SU-DHL-6 (cell line): ENCODE data around the gene KIRREL1.

Source experiments
- H2AFZ ChIP-seq: fragments of 200-600 bp; sonication (generic); 2 replicates; pipeline ENCODE4 v1.6.1; 2014; ENCODE audit warnings: low read depth, mild to moderate bottlenecking, moderate library complexity, mixed read lengths, antibody characterized with exemption, low read length; ENCODE audit not compliant: severe bottlenecking
- H3F3A ChIP-seq: fragments of 200-600 bp; shearing (Covaris generic); 2 replicates; pipeline ENCODE4 v1.6.0; 2016; ENCODE audit warnings: antibody characterized with exemption, mild to moderate bottlenecking; ENCODE audit not compliant: insufficient read depth
- H3K27ac ChIP-seq: fragments of 200-600 bp; sonication (generic); 2 replicates; pipeline ENCODE4 v1.5.1; 2016; ENCODE audit warnings: low read depth, mild to moderate bottlenecking, low read length, moderate library complexity, mixed read lengths
- H3K27me3 ChIP-seq: fragments of 200-600 bp; sonication (generic), shearing (Covaris generic); 2 replicates; pipeline ENCODE4 v1.6.0; 2014; ENCODE audit warnings: mild to moderate bottlenecking, low read length
- H3K36me3 ChIP-seq: fragments of 200-600 bp; sonication (generic); 2 replicates; pipeline ENCODE4 v1.6.1; 2014; ENCODE audit warnings: mild to moderate bottlenecking, low read length, mixed read lengths
- H3K4me2 ChIP-seq: fragments of 300-600, 200-600 bp; shearing (Covaris generic), sonication (generic); 2 replicates; pipeline ENCODE4 v1.6.0; 2014; ENCODE audit warnings: low read length, low read depth, mild to moderate bottlenecking; ENCODE audit not compliant: poor library complexity, severe bottlenecking
- H3K4me3 ChIP-seq: fragments of 200-600 bp; sonication (generic); 2 replicates; pipeline ENCODE4 v1.5.1; 2014; ENCODE audit warnings: antibody characterized with exemption, low read length, mild to moderate bottlenecking, mixed read lengths; ENCODE audit not compliant: insufficient read depth, poor library complexity, severe bottlenecking
- H3K79me2 ChIP-seq: fragments of 200-600 bp; sonication (generic); 2 replicates; pipeline ENCODE4 v1.6.1; 2014; ENCODE audit warnings: mild to moderate bottlenecking, low read length, moderate library complexity; ENCODE audit not compliant: insufficient read depth
- H3K9ac ChIP-seq: fragments of 200-600 bp; sonication (generic); 2 replicates; pipeline ENCODE4 v1.7.0; 2014; ENCODE audit warnings: mild to moderate bottlenecking, low read length
- H3K9me2 ChIP-seq: fragments of 200-600 bp; sonication (generic); replicated peaks from 2 replicates; pipeline ENCODE4 v1.6.1; 2014; ENCODE audit warnings: low read length; ENCODE audit not compliant: insufficient read depth
- H3K9me3 ChIP-seq: fragments of 200-600 bp; sonication (generic); 2 replicates; pipeline ENCODE4 v1.6.1; 2014; ENCODE audit warnings: low read length, mixed read lengths; ENCODE audit not compliant: insufficient read depth
- H4K20me1 ChIP-seq: fragments of 200-600 bp; sonication (generic); 2 replicates; pipeline ENCODE4 v1.6.1; 2014; ENCODE audit warnings: low read depth, mild to moderate bottlenecking, antibody characterized with exemption, low read length, moderate library complexity, mixed read lengths
- EZH2phosphoT487 ChIP-seq: fragments of 200-600 bp; sonication (generic), shearing (Covaris generic); conservative IDR thresholded peaks from 2 replicates; pipeline ENCODE4 v1.6.1; 2018; ENCODE audit warnings: mild to moderate bottlenecking, antibody characterized with exemption, low read length, moderate library complexity, mixed read lengths
- TF ChIP-seq, protein P1 (sequence below): fragments of 200-600 bp; sonication (generic); IDR thresholded peaks from one replicate; pipeline ENCODE4 v1.5.1; 2017; ENCODE audit warnings: antibody characterized with exemption, mild to moderate bottlenecking, low read length, moderate library complexity; ENCODE audit not compliant: insufficient read depth, poor library complexity, severe bottlenecking

KIRREL1 gene

GRCh38 chr1:158035976-158036583 is 42.6 kb downstream of the KIRREL1 start:
- H3K9ac ChIP-seq: no peak overlapping the region
- H4K20me1 ChIP-seq: no peaks in the 10 kb centered on the region
- no peak overlapping the region for H3K27ac ChIP-seq
- H3K9me2 ChIP-seq: no peaks in the 10 kb centered on the region
- no peaks in the 10 kb centered on the region for H3K36me3 ChIP-seq
- no peaks in the 10 kb centered on the region for H3K79me2 ChIP-seq
- H3K9me3 ChIP-seq: no peaks in the 10 kb centered on the region
- H3K4me3 ChIP-seq: no peak overlapping the region
- H3K27me3 ChIP-seq: no peaks in the 10 kb centered on the region
- H3K4me2 ChIP-seq: no peak overlapping the region
- TF ChIP-seq, protein P1, sequence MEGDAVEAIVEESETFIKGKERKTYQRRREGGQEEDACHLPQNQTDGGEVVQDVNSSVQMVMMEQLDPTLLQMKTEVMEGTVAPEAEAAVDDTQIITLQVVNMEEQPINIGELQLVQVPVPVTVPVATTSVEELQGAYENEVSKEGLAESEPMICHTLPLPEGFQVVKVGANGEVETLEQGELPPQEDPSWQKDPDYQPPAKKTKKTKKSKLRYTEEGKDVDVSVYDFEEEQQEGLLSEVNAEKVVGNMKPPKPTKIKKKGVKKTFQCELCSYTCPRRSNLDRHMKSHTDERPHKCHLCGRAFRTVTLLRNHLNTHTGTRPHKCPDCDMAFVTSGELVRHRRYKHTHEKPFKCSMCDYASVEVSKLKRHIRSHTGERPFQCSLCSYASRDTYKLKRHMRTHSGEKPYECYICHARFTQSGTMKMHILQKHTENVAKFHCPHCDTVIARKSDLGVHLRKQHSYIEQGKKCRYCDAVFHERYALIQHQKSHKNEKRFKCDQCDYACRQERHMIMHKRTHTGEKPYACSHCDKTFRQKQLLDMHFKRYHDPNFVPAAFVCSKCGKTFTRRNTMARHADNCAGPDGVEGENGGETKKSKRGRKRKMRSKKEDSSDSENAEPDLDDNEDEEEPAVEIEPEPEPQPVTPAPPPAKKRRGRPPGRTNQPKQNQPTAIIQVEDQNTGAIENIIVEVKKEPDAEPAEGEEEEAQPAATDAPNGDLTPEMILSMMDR: peak; percentile 68
- no peak for TF ChIP-seq EZH2phosphoT487
- no peaks in the 10 kb centered on the region for H3F3A ChIP-seq
- H2AFZ ChIP-seq: no peak overlapping the region

GRCh38 chr1:158037008-158037865 is 43.8 kb downstream of the KIRREL1 start:
- H3K9me3 ChIP-seq: no peaks in the 10 kb centered on the region
- H3K9me2 ChIP-seq: no peaks in the 10 kb centered on the region
- H2AFZ ChIP-seq: no peak overlapping the region
- H3K4me3 ChIP-seq: no peak overlapping the region
- H3K79me2 ChIP-seq: no peaks in the 10 kb centered on the region
- H3F3A ChIP-seq: no peaks in the 10 kb centered on the region
- no peaks in the 10 kb centered on the region for H3K27me3 ChIP-seq
- no peak overlapping the region for H3K4me2 ChIP-seq
- H3K9ac ChIP-seq: no peak overlapping the region
- no peaks in the 10 kb centered on the region for H4K20me1 ChIP-seq
- H3K27ac ChIP-seq: no peak overlapping the region
- no peak for TF ChIP-seq EZH2phosphoT487
- TF ChIP-seq, protein P1: no peak
- H3K36me3 ChIP-seq: no peaks in the 10 kb centered on the region

DNA sequence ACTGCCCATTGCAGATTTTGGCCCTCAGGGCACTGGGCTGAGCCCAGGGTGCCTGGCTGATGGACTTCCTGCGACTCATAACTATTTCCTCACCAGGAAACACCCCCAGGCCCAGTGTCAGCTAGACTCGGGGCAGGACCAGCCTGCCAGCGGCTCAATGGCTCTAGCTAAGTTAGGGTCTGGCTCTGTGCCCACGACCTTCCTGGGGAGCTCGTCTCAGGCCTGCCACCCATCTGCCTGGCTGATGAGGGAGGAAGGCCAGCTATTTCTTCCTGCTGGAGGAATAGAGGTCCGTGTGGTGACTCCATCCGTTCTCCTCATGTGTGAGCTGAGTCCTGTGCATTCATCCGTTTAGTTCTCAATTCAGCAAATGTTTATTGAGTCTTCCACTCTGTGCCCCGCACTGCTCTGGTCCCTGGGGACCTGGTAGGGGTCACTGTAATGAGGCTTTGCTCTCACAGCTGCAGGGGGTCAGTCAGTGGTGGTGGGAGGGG is 44.5 kb downstream of the KIRREL1 start:
- no peaks in the 10 kb centered on the region for H3K9me2 ChIP-seq
- H3K36me3 ChIP-seq: no peaks in the 10 kb centered on the region
- no peaks in the 10 kb centered on the region for H4K20me1 ChIP-seq
- H3K79me2 ChIP-seq: no peaks in the 10 kb centered on the region
- no peak overlapping the region for H3K4me2 ChIP-seq
- H3K4me3 ChIP-seq: no peak overlapping the region
- no peaks in the 10 kb centered on the region for H3F3A ChIP-seq
- no peak overlapping the region for H3K27ac ChIP-seq
- no peak overlapping the region for H3K9ac ChIP-seq
- H2AFZ ChIP-seq: no peak overlapping the region
- no peaks in the 10 kb centered on the region for H3K27me3 ChIP-seq
- no peaks in the 10 kb centered on the region for H3K9me3 ChIP-seq
- TF ChIP-seq, protein P1: no peak
- TF ChIP-seq EZH2phosphoT487: no peak
